HG02678 (cell line): ENCODE measurements around the gene TACC3.
"Not testable (repeated sequence)": the region's sequence is repeated elsewhere in the genome, so short reads cannot be mapped to it uniquely, and the experiment has no call there.

Experiments
- ATAC-seq: cut with Tn5 transposase; IDR thresholded peaks from one replicate; pipeline ENCODE4 v1.9.1; 2021; ENCODE audit warnings: mild to moderate bottlenecking, moderate library complexity; ENCODE audit not compliant: unreplicated experiment

The TACC3 gene

DNA sequence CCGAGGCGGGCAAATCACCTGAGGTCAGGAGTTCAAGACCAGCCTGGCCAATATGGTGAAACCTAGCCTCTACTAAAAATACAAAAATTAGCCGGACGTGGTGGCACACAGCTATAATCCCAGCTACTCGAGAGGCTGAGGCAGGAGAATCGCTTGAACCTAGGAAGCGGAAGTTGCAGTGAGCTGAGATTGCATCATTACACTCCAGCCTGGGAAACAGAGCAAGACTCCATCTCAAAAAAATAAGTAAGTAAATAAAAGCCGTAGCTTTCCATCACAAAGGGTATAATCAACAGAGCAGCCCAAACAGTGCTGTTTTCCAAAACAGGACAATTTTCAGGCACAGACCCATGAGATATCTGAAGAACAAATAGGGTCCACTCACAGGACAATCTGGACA is 19.6 kb upstream of the TACC3 start:
- ATAC-seq: not testable (repeated sequence)

DNA sequence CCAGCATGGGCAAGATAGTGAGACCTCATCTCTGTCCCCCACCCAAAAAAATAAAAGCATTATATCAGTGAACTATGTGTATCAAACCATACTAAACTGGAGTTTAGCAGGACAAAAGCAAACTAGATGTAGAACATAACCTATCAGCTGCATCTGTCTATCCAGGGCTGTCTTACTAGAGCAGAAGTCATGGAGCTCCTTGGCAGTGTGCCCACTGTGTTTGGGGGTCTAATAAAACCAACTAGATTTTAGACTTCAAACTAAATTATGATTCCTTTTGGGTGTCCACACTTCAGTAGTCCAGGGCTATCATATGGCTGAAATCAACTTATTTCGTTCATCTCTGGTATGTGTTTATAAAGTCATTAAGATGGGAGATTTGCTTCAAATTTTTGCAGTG is 17.5 kb upstream of the TACC3 start:
- no peak for ATAC-seq

- no peak for ATAC-seq
Observed at GRCh38 chr4:1705732-1706131, 15.6 kb upstream of the TACC3 start.

- no peak for ATAC-seq
Observed at GRCh38 chr4:1706358-1706757, 15.0 kb upstream of the TACC3 start.

GRCh38 chr4:1708581-1708980 is 12.7 kb upstream of the TACC3 start:
- ATAC-seq: no peak

DNA sequence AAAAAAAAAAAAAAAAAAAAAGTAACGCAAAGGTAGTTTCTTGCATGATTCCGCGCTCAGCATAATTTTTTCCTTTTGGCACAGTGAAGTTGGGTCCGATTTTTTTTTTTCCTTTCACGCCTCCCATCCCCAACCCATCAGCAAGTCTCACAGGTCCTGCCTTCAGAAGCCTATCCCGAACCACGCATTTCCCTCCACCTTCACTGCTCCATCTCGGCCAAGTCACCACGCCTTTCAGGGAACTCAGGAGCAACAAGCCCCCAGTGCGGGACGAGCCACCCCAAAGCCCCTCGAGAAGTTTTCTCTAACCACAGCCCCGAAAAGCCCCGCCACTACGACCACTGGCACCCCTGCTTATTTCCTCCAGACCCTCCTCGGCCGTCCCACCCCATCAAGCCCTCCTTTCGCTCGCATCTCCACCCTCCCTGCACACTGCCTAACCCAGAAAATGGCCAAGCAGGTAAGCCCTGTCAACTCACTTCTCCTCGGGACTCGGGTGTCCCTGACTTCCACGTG is 10.2 kb upstream of the TACC3 start:
- no peak for ATAC-seq

DNA sequence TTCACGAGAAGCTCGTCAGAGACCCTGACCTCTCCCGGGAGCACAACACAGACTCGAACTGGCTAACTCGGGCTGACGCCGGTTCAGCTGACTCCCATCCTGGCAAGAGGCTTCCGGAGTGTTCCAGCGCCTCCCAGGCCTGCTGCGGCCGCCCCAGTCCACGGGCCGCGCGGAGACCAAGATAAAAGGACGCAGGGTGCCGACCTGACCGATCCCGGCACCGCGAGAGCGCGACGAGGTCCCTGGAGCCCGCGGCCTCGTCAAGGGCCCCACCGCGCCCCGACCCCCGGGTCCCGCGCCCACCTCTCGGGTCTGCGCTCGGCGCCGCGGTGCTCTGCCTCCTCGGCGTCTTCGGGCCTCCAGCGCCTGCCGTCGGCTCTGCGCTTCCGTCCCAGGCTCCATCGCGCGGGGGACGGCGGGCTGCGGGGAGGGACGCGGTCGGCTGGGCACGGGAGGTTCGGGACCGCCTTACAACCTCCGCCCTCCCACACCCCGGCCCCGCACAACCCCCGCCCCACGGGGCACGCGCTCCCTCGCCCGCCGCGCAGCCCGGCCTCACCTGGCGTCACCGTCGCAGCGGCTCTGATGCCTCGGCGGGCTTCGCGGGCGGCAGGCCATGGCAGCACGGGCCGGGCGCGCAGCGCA is 9.6 kb upstream of the TACC3 start:
- peak; percentile 7 for ATAC-seq

GRCh38 chr4:1712216-1713002 is 8.9 kb upstream of the TACC3 start, which contains the start of gene SLBP:
SLBP (minus strand) TSS chr4:1712319; CDS start chr4:1712188, 131 bp downstream.
- peak; percentile 83 for ATAC-seq

GRCh38 chr4:1713003-1713851 is 8.1 kb upstream of the TACC3 start:
- peak; percentile 6 for ATAC-seq

DNA sequence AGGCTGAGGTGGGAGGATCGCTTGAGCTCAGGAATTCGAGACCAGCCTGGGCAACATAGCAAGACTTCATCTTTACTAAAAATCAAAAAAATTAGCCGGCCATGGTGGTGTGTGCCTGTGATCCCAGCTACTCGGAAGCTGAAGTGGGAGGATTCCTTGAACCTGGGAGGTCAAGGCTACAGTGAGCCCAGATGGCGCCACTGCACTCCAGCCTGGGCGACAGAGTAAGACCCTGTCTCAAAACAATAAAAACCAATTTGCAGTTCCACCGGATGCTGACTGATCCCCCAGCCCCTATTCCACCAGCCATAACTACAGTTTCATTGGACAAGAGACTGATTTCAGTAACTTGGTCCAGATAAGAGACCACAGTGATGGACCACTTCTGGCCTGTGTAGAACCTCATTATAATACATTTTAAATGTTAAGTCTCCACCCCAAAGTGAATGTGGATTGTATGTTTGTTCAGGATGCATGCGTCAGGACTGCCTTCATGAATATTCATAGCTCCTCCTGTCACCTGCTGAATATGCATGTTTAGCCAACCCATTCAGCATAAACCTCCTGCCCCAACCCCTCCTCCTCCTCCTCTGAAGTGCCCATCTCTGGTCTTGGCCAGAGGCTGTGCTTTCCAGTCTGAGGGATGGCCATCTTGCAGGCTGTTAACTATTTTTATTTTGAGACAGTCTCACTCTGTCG is 6.9 kb upstream of the TACC3 start:
- ATAC-seq: no peak

- no peak for ATAC-seq
Observed at GRCh38 chr4:1715002-1715758, 6.1 kb upstream of the TACC3 start.

DNA sequence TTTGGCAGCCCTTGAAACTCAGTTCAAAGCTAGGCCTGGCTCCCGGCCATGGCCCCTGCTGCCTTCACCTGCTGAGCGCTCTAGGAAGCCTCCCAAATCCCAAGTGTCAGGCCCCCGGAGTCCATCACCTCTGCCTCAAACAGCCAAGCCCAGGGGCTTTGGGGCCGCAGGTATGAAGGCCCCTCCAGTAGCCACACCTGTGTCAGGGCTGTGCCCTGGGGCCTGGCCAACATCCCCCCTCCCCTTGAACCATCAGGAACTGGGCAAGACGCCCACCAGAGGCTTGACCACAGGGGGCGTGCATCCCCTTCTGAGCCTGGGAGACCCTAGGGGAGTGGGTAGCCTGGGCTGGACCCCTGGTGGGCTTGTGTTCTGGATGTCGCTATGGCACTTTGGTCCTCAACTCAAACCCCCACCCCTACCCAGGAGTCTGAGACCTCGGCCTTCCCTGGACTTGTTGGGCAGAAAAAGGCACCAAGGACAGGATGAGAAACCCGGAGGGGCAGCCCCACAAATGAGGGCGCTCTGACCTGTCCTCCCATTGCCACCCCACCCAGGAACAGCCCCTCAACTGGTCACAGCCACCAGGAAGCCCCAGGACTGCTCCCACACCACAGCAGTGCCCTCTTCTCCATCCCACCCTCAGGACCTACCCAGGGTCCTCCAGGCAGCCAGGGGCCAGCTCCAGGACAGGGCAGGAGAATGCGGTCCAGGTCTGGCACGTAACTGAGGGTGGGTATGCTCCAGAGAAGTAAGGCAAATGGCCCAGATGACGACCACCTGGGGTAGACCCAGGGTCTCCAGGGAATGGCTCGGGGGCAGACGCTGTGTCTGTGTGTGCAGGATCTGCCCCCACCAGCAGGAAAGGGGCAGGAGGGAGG is 5.0 kb upstream of the TACC3 start:
- ATAC-seq: no peak

DNA sequence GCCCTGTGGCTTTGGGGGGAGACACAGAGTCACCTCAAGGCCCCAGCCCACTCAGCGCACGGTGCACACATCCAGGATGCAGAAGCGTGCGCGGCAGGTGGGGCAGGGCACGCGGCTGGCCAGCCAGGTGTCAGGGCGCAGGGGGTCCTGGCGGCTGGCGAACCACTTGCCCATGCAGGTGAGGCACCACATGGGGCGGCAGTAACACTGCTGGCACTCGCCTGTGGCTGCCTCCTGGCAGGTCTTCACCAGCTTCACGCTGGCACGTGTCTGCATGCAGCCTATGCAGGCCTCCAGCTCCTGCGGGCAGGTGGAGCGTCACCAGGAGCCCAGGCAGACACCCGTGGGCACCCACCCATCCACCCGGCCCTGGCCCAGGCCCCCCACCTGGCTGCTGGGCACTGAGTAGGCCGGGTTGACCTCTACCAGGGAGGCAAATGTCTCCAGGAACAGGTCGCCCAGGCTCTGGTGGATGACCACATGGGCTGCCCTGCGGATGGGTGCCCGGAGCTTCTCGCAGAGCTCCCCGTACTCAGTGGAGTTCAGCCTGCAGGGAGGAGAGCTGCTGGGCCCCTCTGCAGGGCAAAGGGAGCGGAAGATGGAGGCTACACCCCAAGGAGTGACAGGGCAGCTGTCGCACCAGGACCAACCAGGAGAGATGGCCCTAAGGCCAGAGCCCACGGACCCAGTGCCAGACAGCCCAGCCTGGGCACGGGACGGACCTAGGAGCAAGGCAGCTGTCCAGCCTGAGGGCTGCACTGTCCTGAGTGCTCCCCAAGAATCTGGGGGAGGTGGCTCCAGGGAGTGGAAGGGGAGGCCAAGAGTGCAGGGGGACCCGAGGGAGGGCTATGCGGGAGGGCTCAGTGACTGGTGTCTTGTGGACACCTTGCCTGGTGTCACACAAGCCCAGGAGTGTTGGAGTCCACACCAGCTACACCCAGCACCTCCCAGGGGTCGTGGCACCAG is 3.9 kb upstream of the TACC3 start:
- ATAC-seq: no peak

GRCh38 chr4:1718095-1718850 is 3.0 kb upstream of the TACC3 start:
- ATAC-seq: no peak

- ATAC-seq: peak; percentile 18
Observed at GRCh38 chr4:1720163-1720983, 948 bp upstream of the TACC3 start.
